Kidney (tissue), 14 donors: Measurements from ENCODE around the gene PLEK2. TPM values are rescaled to one million over a fixed set of nuclear protein-coding genes. Genes with fewer than 3 reads are reported as not detected.

Experiments used
- DNase-seq, 5 donors: peaks; one replicate each; pipeline ENCODE4 v3.0.0-alpha.2; 2013 to 2020
- FAIRE-seq: peaks from 2 replicates; lab custom pipeline; 2012; peaks lifted over from hg19 to GRCh38; lab: Jason Lieb, UNC
- H3K27ac ChIP-seq, 2 donors: one replicate each; pipeline ENCODE4 v1.7.0; 2013; ENCODE audit warnings: low read depth in 2 of 2, low read length in 2 of 2, inconsistent platforms in 1 of 2
- H3K27me3 ChIP-seq: one replicate; pipeline ENCODE4 v1.7.1; 2013; ENCODE audit warnings: low read length, inconsistent platforms; ENCODE audit not compliant: control insufficient read depth, insufficient read depth
- H3K36me3 ChIP-seq, 3 donors: one replicate each; pipeline versions ENCODE4 v1.7.0 to v1.7.1; 2013; ENCODE audit warnings: low read length in 3 of 3, control low read depth in 1 of 3, inconsistent platforms in 1 of 3; ENCODE audit not compliant: insufficient read depth in 3 of 3, control insufficient read depth in 2 of 3
- H3K4me1 ChIP-seq, 3 donors: one replicate each; pipeline versions ENCODE4 v1.7.0 to v1.7.1; 2013; ENCODE audit warnings: low read length in 3 of 3, inconsistent platforms in 1 of 3, low read depth in 1 of 3; ENCODE audit not compliant: control insufficient read depth in 2 of 3, insufficient read depth in 2 of 3
- H3K4me3 ChIP-seq, 3 donors: one replicate each; pipeline versions ENCODE4 v1.7.0 to v1.8.1; 2013; ENCODE audit warnings: low read length in 3 of 3, control low read depth in 1 of 3, inconsistent platforms in 1 of 3
- H3K9ac ChIP-seq, 3 donors: one replicate each; pipeline versions ENCODE4 v1.7.0 to v1.7.1; 2013; ENCODE audit warnings: low read length in 3 of 3, control low read depth in 1 of 3, inconsistent platforms in 1 of 3
- H3K9me3 ChIP-seq, 3 donors: one replicate each; pipeline versions ENCODE4 v1.7.0 to v1.7.1; 2013; ENCODE audit warnings: low read length in 3 of 3, control low read depth in 1 of 3, inconsistent platforms in 1 of 3; ENCODE audit not compliant: control insufficient read depth in 2 of 3, insufficient read depth in 1 of 3
- CTCF ChIP-seq: IDR thresholded peaks from 3 replicates; pipeline ENCODE4 v1.5.1; 2012; ENCODE audit warnings: mild to moderate bottlenecking, moderate library complexity, borderline replicate concordance; ENCODE audit not compliant: insufficient read depth; ENCODE audit errors: extremely low read depth
- intact Hi-C: fragments of 100-400 bp; cut with DNase I; formaldehyde crosslinking; loops from one replicate; pipeline ENCODE4 v1.11.1; 2022
- polyA plus RNA-seq: library from polyadenylated mRNA; stranded (reverse); fragments of 350-450 nt; fragmentation: Illumina TruSeq; extraction: RNeasy Lipid Tissue Mini Kit (QIAGEN cat#74804); gene quantifications from one replicate; pipeline ENCODE4 v1.2.3, GENCODE V29; 2014; ENCODE audit warnings: low read depth, low replicate concordance; ENCODE audit not compliant: insufficient read depth
- total RNA-seq: library from RNA; stranded (reverse); fragmentation: NEBNext Ultra II Directional; extraction: Animal tissue kit (Norgen Biotek cat#: 25700); gene quantifications from one replicate; pipeline ENCODE4 v1.2.1, GENCODE V29; 2021
- donor health status: control.
- donor health status: control.
- donor health status: control.
- donor health status: control.
- donor health status: control.
- donor health status: DM: yes; HTN: yes; CAD: no.
- donor health status: Normal renal cell carcinoma (clear cell type).

The PLEK2 gene
- total and polyA plus RNA-seq, 2 donors from 2014 or later, result 10.8 to 11.4 TPM

- Histone ChIP-seq H3K36me3 (no peaks in the 10 kb centered on the region), H3K27me3 (no peaks in the 10 kb centered on the region), H3K4me1 (peaks cover 0 to 3% (median 0%) of the 10 kb centered on the region in 3 donors), H3K9me3 (no peaks in the 10 kb centered on the region), H3K27ac (no peak overlapping the region), H3K9ac (no peak overlapping the region), H3K4me3 (no peak overlapping the region)
- intact Hi-C loops, result no loop called here
- FAIRE-seq (no peak), DNase-seq (peak in 2 of 5 donors; percentile 37 to 57)
- no peak for TF ChIP-seq CTCF
These were observed 20.1 kb upstream of the PLEK2 start for GRCh38 chr14:67432050-67432564.

GRCh38 chr14:67429510-67430205 lies 17.7 kb upstream of the PLEK2 start:
- Histone ChIP-seq H3K27me3 (no peaks in the 10 kb centered on the region), H3K36me3 (no peaks in the 10 kb centered on the region), H3K4me3 (no peak overlapping the region), H3K4me1 (peaks cover 0 to 3% (median 0%) of the 10 kb centered on the region in 3 donors), H3K9ac (no peak overlapping the region), H3K9me3 (no peaks in the 10 kb centered on the region), H3K27ac (no peak overlapping the region)
- FAIRE-seq (no peak), DNase-seq (no peak)
- TF ChIP-seq CTCF, result no peak
- intact Hi-C loops, result loop anchor here (5.0 kb wide), 1 partner anchor 138 kb away; no protein-coding TSS in a partner anchor

GRCh38 chr14:67428501-67429031 lies 16.6 kb upstream of the PLEK2 start:
- no peak overlapping the region for H3K9ac ChIP-seq
- DNase-seq (no peak), FAIRE-seq (no peak)
- H3K4me1 ChIP-seq, result peaks cover 0 to 3% (median 0%) of the 10 kb centered on the region in 3 donors
- H3K4me3 ChIP-seq, result no peak overlapping the region
- no peaks in the 10 kb centered on the region for H3K36me3 ChIP-seq
- no peaks in the 10 kb centered on the region for H3K9me3 ChIP-seq
- intact Hi-C loops, result loop anchor here (5.0 kb wide), 1 partner anchor 139 kb away; no protein-coding TSS in a partner anchor
- TF ChIP-seq CTCF, result no peak
- no peaks in the 10 kb centered on the region for H3K27me3 ChIP-seq
- no peak overlapping the region for H3K27ac ChIP-seq
